A673 (cell line): ENCODE results near the gene ULK4. TPM values are rescaled to one million over a fixed set of nuclear protein-coding genes. Genes with fewer than 3 reads are reported as not detected.

Experiments used
- BruUV-seq: library from RNA; stranded (reverse); fragments of 400-500 nt; replicated peaks from 2 replicates; lab custom pipeline; 2021; lab: Mats Ljungman, UMichigan
- CTCF ChIA-PET: fragments of 300-600 bp; sonication (Branson Sonifier 250); formaldehyde crosslinking; loops from one replicate; lab custom pipeline; 2022; ENCODE audit warnings: antibody characterized with exemption; lab: Charles Lee
- POLR2A ChIA-PET: fragments of 300-600 bp; sonication (Branson Sonifier 250); formaldehyde crosslinking; loops from one replicate; lab custom pipeline; 2022; ENCODE audit warnings: antibody characterized with exemption; ENCODE audit not compliant: low non-redundant PET; lab: Charles Lee
- DNase-seq: peaks from one replicate; pipeline ENCODE4 v3.0.0-alpha.2; 2015; ENCODE audit warnings: low spot score
- H3K27ac ChIP-seq: fragments of 200-600 bp; sonication (generic); 2 replicates; pipeline ENCODE4 v1.5.1; 2016; ENCODE audit warnings: mixed run types, low read depth, mild to moderate bottlenecking, mixed read lengths, antibody characterized with exemption, low read length; ENCODE audit not compliant: poor library complexity, severe bottlenecking
- H3K27me3 ChIP-seq: fragments of 200-600 bp; sonication (generic); replicated peaks from 2 replicates; pipeline ENCODE4 v1.6.1; 2017; ENCODE audit warnings: mixed run types, low read depth, mild to moderate bottlenecking, mixed read lengths, antibody characterized with exemption, low read length; ENCODE audit not compliant: insufficient read depth, poor library complexity
- H3K36me3 ChIP-seq: fragments of 200-600 bp; sonication (generic); 2 replicates; pipeline ENCODE4 v1.6.1; 2016; ENCODE audit warnings: mixed run types, mild to moderate bottlenecking, mixed read lengths, antibody characterized with exemption, low read length; ENCODE audit not compliant: insufficient read depth, poor library complexity, severe bottlenecking
- H3K4me1 ChIP-seq: fragments of 200-600 bp; sonication (generic); 2 replicates; pipeline ENCODE4 v1.6.1; 2017; ENCODE audit warnings: mixed run types, mild to moderate bottlenecking, mixed read lengths, antibody characterized with exemption, low read length; ENCODE audit not compliant: insufficient read depth, poor library complexity, severe bottlenecking
- H3K4me3 ChIP-seq: fragments of 200-600 bp; sonication (generic); 2 replicates; pipeline ENCODE4 v1.5.1; 2016; ENCODE audit warnings: low read depth, mixed run types, mild to moderate bottlenecking, mixed read lengths, low read length; ENCODE audit not compliant: poor library complexity, severe bottlenecking
- H3K9me3 ChIP-seq: fragments of 200-600 bp; sonication (generic); 2 replicates; pipeline ENCODE4 v1.6.1; 2016; ENCODE audit warnings: mixed run types, low read depth, mild to moderate bottlenecking, mixed read lengths, antibody characterized with exemption, low read length; ENCODE audit not compliant: poor library complexity, severe bottlenecking
- EZH2 ChIP-seq: fragments of 200-600 bp; sonication (generic); IDR thresholded peaks from 2 replicates; pipeline ENCODE4 v1.6.1; 2017; ENCODE audit warnings: borderline replicate concordance, low read depth, mild to moderate bottlenecking, mixed read lengths, antibody characterized with exemption, low read length; ENCODE audit not compliant: poor library complexity, severe bottlenecking
- intact Hi-C: fragments of 100-400 bp; cut with micrococcal nuclease; formaldehyde crosslinking; loops from one replicate; pipeline ENCODE4 v1.10.0; 2022; ENCODE audit not compliant: unreplicated experiment
- total RNA-seq: library from RNA; stranded (reverse); gene quantifications from 2 replicates; pipeline ENCODE4 v1.2.3, GENCODE V29; 2021
- TF ChIP-seq, protein P1 (sequence below): fragments of 300-800, 200-600 bp; sonication (generic); conservative IDR thresholded peaks from 2 replicates; pipeline ENCODE4 v1.5.1; 2017; ENCODE audit warnings: low read depth, mild to moderate bottlenecking, antibody characterized with exemption, low read length, moderate library complexity, mixed read lengths

Gene ULK4
- total RNA-seq, 1 experiment from 2014 or later, result 7.4 TPM

DNA sequence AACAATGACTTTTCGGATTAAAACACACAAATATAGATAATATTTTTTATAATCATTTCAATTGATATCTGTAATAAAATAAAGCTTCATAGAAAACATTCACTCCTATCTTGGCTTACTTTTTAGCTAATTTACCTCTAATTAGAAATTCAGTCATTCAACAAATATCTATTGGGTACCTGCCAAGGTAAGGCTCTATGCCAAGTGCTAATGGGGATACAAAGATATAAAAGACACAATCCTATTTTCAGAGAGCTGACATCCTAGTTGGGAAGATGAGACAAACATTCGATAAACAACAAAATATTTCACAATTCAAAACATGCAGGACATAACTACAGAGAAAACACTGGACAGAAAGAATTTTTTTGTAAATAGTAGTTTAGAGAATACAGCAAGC, 63.3 kb downstream of the ULK4 start:
- BruUV-seq, result no TSS peak
- Histone ChIP-seq H3K4me1 (no peaks in the 10 kb centered on the region), H3K36me3 (no peaks in the 10 kb centered on the region), H3K27ac (no peak overlapping the region), H3K4me3 (no peak overlapping the region), H3K27me3 (no peaks in the 10 kb centered on the region), H3K9me3 (no peaks in the 10 kb centered on the region)
- ChIA-PET POLR2A (no interaction called here), CTCF (no interaction called here)
- no peak for DNase-seq
- TF ChIP-seq, protein P1, sequence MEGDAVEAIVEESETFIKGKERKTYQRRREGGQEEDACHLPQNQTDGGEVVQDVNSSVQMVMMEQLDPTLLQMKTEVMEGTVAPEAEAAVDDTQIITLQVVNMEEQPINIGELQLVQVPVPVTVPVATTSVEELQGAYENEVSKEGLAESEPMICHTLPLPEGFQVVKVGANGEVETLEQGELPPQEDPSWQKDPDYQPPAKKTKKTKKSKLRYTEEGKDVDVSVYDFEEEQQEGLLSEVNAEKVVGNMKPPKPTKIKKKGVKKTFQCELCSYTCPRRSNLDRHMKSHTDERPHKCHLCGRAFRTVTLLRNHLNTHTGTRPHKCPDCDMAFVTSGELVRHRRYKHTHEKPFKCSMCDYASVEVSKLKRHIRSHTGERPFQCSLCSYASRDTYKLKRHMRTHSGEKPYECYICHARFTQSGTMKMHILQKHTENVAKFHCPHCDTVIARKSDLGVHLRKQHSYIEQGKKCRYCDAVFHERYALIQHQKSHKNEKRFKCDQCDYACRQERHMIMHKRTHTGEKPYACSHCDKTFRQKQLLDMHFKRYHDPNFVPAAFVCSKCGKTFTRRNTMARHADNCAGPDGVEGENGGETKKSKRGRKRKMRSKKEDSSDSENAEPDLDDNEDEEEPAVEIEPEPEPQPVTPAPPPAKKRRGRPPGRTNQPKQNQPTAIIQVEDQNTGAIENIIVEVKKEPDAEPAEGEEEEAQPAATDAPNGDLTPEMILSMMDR, result no peak
- no peak for TF ChIP-seq EZH2
- intact Hi-C loops, result no loop called here

DNA sequence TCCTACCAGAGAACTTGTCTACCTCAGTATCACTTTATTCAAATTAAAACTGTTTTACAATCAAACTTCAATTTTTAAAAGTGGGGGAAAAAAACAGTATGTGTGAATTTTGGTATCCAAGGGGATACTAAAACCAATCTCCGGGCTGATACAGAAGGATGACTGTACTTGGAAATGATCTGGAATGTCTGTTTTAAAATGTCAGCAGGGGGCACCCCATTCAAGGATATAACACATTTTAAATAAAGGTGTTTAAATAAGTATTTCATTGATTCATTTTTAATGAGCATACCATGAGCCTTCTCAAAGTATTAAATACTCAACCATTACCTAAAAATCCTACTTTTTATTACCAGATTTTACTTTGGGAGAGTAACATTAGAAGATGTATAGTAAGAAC, 67.9 kb downstream of the ULK4 start:
- H3K36me3 ChIP-seq, result no peaks in the 10 kb centered on the region
- ChIA-PET POLR2A (no interaction called here), CTCF (no interaction called here)
- H3K4me1 ChIP-seq, result no peaks in the 10 kb centered on the region
- no peak for TF ChIP-seq EZH2
- TF ChIP-seq, protein P1, result peak; percentile 49
- peak; percentile 44 for DNase-seq
- BruUV-seq, result no TSS peak
- no peak overlapping the region for H3K27ac ChIP-seq
- H3K27me3 ChIP-seq, result no peaks in the 10 kb centered on the region
- H3K9me3 ChIP-seq, result no peaks in the 10 kb centered on the region
- intact Hi-C loops, result loop anchor here (1.0 kb wide), 2 partner anchors 205 to 297 kb away; no protein-coding TSS in a partner anchor
- H3K4me3 ChIP-seq, result no peak overlapping the region

DNA sequence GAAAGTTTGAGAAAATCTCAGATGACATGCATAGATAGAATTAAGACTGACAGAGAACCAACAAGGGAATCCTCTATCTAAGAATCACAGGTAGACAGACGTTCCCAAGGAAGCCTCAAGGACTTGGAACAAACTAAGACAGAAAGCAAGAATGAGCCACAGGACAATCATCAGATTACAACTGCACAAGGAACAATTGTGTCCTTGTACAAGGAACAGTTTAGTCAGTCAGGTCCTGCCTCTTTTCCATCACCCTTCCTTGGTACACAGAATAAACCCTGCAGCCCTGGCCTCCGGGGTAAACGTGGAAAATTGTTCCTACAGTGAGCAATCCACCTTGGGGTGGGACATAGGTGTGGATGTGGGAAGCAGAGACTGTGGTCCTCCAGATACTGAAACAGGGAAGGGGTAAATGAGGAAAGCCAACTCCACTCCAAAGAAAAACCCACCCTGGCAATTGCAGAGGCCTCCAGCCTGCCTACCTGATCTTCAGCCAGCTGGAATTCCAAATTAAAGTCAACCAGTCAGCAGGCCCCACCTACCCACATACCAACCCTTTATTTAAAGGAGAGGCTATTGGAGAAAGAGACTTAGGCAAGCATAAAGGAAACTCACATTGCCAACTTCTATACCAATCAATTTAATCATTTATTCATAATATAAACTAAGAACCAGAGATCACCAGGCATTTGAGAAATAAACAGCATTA, 73.4 kb downstream of the ULK4 start:
- no TSS peak for BruUV-seq
- TF ChIP-seq EZH2, result no peak
- TF ChIP-seq, protein P1, result no peak
- POLR2A ChIA-PET, result no interaction called here
- no peaks in the 10 kb centered on the region for H3K9me3 ChIP-seq
- no peaks in the 10 kb centered on the region for H3K4me1 ChIP-seq
- intact Hi-C loops, result no loop called here
- no peak overlapping the region for H3K4me3 ChIP-seq
- no peak for DNase-seq
- H3K27ac ChIP-seq, result no peak overlapping the region
- no peaks in the 10 kb centered on the region for H3K27me3 ChIP-seq
- CTCF ChIA-PET, result no interaction called here
- H3K36me3 ChIP-seq, result no peaks in the 10 kb centered on the region
